GM18867 (cell line): ENCODE measurements around the gene TRIM69.
"Not testable (repeated sequence)": the region's sequence is repeated elsewhere in the genome, so short reads cannot be mapped to it uniquely, and the experiment has no call there.

ENCODE experiments used
- ATAC-seq: cut with Tn5 transposase; IDR thresholded peaks from one replicate; pipeline ENCODE4 v1.9.1; 2021; ENCODE audit warnings: mild to moderate bottlenecking, moderate library complexity; ENCODE audit not compliant: unreplicated experiment

TRIM69 gene

GRCh38 chr15:44715797-44716334, 20.5 kb upstream of the TRIM69 start:
- ATAC-seq, result no peak

GRCh38 chr15:44716983-44717602, 19.2 kb upstream of the TRIM69 start:
- no peak for ATAC-seq

- no peak for ATAC-seq
These were observed 18.0 kb upstream of the TRIM69 start for GRCh38 chr15:44718180-44718926.

GRCh38 chr15:44718927-44719292, 17.4 kb upstream of the TRIM69 start:
- ATAC-seq, result no peak

- peak; percentile 44 for ATAC-seq
These were observed 16.9 kb upstream of the TRIM69 start for GRCh38 chr15:44719293-44719999.

- not testable (repeated sequence) for ATAC-seq
These were observed 16.3 kb upstream of the TRIM69 start for GRCh38 chr15:44720000-44720435.

- no peak for ATAC-seq
These were observed 15.7 kb upstream of the TRIM69 start for GRCh38 chr15:44720460-44721176.

GRCh38 chr15:44722011-44722410, 14.3 kb upstream of the TRIM69 start:
- no peak for ATAC-seq

GRCh38 chr15:44726136-44726535, 10.2 kb upstream of the TRIM69 start:
- ATAC-seq, result no peak

- peak; percentile 41 for ATAC-seq
These were observed 9.5 kb upstream of the TRIM69 start for GRCh38 chr15:44726568-44727484.

GRCh38 chr15:44727485-44728231, 8.7 kb upstream of the TRIM69 start:
- no peak for ATAC-seq

- not testable (repeated sequence) for ATAC-seq
These were observed 8.1 kb upstream of the TRIM69 start for GRCh38 chr15:44728232-44728575.

GRCh38 chr15:44728576-44729407, 7.5 kb upstream of the TRIM69 start:
- peak; percentile 69 for ATAC-seq

GRCh38 chr15:44729408-44730127, 6.8 kb upstream of the TRIM69 start:
- no peak for ATAC-seq

GRCh38 chr15:44734839-44735481, 1.4 kb upstream of the TRIM69 start:
- no peak for ATAC-seq

GRCh38 chr15:44735482-44736180, 697 bp upstream of the TRIM69 start:
- peak; percentile 47 for ATAC-seq
